GM12891 (cell line): ENCODE results near the gene FAR1.

Source experiments
- POLR2A ChIP-seq: IDR thresholded peaks from 2 replicates; pipeline ENCODE4 v1.6.1; 2011; ENCODE audit warnings: low read depth, low read length, control low read depth
- POLR2AphosphoS5 ChIP-seq: IDR thresholded peaks from 2 replicates; pipeline ENCODE4 v1.6.1; 2011; ENCODE audit warnings: low read depth, low read length, control low read depth

GRCh38 chr11:13644997-13645687, 23.3 kb upstream of the FAR1 start:
- TF ChIP-seq POLR2A (no peak), POLR2AphosphoS5 (no peak)
